ENCODE results near the gene GCSAM.

Gene GCSAM, protein sequence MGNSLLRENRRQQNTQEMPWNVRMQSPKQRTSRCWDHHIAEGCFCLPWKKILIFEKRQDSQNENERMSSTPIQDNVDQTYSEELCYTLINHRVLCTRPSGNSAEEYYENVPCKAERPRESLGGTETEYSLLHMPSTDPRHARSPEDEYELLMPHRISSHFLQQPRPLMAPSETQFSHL

GRCh38 chr3:112132975-112133448 is at the start of gene GCSAM:
GCSAM (minus strand) TSS chr3:112133248; CDS start chr3:112133120, 128 bp downstream.
- no peak for DNase-seq

- no peak for DNase-seq
Measured at GRCh38 chr3:112175646-112176045, 42.6 kb upstream of the GCSAM start.

DNA sequence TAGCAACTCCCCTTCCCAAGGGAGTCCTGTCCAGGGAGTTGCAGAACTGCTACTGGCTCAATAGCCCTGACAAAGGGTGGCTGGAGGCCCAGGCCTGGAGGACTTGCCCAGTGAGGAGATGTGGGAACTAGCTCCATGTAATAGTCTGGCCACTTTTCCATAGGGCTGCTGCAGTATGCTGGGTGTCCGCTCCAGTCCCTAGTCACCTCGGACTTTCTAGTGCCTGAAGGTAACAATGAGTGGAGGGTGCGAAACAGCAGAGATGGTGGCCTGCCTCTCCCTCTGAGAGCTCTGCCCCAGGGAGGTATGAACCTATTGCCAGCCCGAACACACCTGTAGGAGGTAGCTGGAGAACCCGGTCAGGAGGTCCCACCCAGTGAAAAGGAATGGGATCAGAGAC is 42.0 kb upstream of the GCSAM start:
- DNase-seq, result no peak

- no peak for DNase-seq
Measured at GRCh38 chr3:112171144-112171543, 38.1 kb upstream of the GCSAM start.

GRCh38 chr3:112170046-112170445 is 37.0 kb upstream of the GCSAM start:
- DNase-seq, result no peak

DNA sequence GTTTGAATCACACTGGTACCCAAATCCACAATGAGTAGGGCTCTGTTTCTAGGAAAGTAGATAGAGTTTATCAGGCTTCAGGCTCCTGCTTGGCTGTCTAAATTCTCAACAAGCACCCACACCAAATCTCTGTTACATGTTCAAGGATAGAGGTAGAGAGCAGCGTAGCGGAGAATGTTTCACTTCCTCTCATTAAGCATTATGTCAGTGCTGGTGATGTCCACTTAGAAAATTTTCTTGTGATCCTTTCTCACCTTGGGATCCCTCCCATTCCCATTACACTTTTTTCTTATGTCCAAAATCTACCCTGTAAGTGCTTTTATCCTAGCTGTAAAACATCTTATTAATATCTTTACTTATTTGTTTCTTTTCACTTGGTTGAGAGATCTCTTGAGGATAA is 34.7 kb upstream of the GCSAM start:
- no peak for DNase-seq

DNA sequence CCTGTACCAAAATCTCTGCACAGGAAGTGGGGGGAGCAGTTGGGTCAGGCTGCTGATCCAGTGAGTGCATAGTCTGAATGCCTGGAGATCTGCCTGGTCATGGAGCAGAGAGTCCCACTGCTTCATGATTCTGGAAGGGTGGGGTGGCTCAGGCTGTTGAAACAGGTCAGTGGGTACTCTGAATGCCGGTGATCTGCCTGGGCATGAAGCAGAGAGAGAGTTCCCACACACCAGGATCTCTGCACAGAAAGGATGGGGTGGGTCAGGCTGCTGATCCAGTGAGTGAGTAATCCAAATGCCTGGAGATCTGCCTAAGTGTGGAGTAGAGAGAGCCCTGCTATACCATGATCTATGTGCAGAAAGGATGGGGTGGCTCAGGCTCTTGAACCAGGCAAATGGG is 16.1 kb upstream of the GCSAM start:
- DNase-seq, result no peak

DNA sequence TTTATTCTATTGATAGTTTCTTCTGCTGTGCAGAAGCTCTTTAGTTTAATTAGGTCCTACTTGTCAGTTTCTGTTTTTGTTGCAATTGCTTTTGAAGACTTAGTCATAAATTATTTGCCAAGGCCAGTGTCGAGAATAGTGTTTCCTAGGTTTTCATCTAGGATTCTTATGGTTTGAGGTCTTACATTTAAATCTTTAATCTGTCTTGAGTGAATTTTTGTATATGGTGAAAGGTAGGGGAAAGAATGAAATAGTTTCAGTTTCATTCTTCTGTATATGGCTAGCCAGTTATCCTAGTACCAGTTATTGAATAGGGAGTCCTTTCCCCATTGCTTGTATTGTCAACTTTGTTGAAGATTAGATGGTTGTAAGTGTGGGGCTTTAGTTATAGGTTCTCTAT is 10.6 kb upstream of the GCSAM start:
- no peak for DNase-seq

DNA sequence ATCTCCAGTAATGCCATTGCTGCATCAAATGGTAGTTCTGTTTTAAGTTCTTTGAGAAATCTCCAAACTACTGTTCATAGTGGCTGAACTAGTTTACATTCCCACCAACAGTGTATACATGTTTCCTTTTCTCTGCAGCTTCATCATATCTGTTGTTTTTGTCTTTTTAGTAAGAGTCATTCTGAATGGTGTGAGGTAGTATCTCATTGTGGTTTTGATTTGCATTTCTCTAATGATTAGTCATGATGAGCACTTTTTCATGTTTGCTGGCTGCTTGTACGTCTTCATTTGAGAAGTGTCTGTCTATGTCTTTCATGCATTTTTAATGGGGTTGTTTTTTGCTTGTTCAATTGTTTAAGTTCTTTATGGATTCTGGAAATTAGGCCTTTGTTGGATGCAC is 10.2 kb upstream of the GCSAM start:
- DNase-seq, result no peak

DNA sequence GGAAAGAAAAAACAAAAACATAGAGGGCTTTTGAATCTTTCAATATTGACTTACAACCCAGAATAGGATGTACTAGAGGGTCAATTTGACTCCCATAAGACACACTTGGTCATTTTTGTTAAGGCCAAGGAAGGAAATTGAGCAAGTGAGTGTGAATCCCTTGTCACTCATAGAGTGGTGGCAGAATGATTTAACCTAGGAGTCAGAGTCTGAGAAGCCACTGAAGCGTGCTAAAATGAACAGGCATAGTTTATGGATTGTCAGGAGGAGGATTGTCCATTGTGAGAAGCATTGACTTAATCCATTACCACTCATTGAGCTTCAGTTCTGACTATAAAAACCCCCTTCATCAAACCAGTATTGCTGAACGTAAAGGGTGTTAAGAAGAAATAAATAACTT is 8.2 kb upstream of the GCSAM start:
- no peak for DNase-seq

DNA sequence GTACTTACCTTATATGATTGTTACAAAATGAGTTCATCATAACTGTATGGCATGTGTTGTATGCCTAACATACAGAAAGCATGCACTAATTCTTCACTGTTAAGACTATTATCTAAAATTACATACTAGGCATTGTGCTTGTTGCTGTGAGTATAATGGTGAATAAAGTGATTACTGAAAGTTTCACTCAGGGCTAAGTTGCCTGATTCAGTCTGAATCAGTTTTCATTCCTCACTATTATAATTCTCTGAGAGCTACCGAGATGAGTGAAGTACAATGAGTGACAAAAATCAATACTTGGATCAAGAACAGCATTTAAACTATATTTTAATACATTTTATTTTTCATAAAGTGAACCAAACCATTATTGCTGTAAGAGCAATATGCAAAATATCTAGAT is 7.5 kb upstream of the GCSAM start:
- no peak for DNase-seq

DNA sequence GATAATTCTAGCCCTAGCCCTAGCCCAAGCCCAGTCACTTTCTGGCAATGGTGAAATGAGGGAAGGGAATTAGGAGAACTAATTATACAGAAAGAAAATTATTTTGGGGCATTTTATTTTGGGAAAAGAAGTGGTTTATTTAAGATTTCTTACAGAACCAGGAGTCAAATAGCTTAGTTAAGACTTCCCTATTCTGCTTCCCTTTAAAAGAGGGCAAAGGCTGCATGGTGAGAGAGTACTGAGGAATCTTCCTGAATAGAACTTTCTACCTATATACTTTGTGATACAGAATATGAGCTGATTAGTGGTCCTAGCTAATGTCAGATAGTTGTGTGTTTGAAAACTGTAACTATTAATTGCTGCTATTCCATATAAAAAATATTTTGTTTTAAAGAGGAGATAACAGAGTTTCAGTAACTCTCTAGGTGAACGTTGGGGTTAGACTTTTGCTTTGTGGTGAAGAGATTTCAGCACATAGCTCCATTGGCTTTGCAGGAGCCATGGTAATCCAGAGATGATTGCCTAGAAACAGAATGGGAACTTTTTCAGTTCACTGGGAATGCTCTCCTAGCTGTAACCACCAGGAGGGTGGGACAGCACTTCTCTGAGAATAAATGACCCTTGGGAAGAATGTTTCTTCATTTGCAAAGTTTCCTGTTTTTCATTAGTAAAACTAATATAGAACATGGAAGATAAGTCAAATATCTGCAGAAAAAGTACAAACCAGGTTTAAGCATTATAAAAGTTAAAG is 5.3 kb upstream of the GCSAM start:
- no peak for DNase-seq

DNA sequence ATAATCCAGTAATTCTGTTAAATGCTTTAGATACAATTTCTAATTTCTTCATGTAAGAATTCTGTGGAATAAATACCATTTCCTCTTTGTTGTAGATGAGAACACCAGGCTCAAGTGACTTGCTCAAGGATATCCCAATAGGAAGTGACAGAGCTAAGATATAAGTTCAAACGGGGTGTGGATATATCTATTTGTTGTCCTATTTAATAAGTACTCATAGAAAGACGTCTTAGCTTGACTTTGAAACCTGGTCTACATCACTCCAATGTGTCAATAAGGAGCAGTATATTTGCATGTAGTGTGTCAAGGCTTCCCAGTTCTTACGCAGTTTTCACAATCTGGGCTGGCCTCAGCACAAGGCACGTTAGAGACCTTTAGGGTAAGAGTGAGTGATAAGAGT is 4.7 kb upstream of the GCSAM start:
- no peak for DNase-seq

- no peak for DNase-seq
Measured at GRCh38 chr3:112136959-112137693, 4.1 kb upstream of the GCSAM start.

GRCh38 chr3:112136046-112136445 is 3.0 kb upstream of the GCSAM start:
- no peak for DNase-seq

GRCh38 chr3:112134335-112135124 is 1.5 kb upstream of the GCSAM start:
- DNase-seq, result no peak

DNA sequence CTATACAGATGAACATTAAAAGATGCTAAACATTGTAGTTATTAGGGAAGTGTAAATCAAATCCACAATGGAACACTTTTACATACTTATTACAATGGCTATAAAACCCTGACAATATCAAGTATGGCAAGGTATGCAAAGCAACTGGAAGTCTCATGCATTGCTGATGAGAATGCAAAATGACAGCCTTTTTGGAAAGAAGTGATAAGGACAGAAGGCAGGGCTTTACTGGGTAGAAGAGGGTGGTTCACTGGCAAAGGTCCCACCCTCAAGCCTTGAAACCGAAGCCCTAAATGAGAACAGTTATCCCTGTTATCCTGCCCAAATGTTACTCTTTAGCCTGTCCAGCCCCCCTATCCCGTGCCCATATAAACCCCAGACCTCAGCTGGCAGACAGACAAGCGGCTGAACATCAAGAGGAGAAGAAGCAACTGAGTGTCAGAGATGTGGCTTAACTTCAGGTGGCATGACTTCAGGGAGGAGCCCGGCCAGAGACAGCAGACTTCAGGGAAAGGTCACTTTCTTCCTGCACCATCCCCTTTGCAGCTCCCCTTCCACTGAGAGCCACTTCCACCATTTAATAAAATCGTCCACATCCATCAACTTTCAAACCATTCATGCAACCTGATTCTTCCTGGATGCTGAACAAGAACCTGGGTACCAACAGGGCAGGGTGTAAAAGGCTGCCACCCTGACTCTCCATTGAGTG is 732 bp upstream of the GCSAM start:
- no peak for DNase-seq

DNA sequence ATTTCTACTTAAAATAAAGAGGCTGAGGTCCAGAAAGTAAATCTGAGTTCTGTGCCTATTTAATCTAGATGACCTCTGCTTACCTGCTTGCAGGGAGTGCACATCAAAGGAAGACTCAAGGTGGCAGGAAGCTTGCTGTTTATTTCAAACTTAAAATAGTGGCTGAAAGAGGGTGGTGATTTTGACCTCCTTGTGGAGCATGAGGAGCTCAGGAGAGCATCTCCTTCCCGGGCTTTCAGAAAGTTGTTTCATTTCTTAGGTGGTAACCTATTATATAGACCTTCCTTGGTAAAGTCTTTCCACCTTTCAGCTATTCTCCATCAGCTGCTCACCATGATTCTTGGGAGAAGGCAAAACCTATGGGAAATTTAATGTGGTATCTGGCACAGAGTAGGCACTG is 494 bp downstream of the GCSAM start:
- DNase-seq, result no peak

DNA sequence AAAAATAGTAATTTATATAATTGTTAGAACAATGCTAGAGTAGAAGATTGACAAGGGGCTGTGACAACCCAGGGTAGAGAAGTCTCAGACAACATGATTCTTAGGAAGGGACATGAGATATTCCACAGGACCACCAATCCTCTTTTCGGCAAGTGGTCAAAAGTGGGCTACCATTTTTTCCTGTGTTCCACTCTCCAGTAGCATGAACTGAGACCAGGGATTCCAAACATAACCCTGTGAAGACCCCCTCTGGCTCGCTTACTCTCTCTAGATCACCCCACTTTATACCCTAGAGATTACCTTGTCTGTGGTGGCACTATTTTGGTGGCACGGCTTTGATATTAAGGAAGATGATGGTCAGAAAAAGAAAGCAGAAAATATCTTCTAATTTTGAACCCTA is 960 bp downstream of the GCSAM start:
- DNase-seq, result no peak

GRCh38 chr3:112131111-112131510 is 1.9 kb downstream of the GCSAM start:
- no peak for DNase-seq

GRCh38 chr3:112130638-112130993 is 2.4 kb downstream of the GCSAM start:
- no peak for DNase-seq

- DNase-seq, result no peak
Measured at GRCh38 chr3:112129925-112130637, 3.0 kb downstream of the GCSAM start.
